OCI-LY3 (cell line): ENCODE data around the gene PRPF40B.

Source experiments
- H2AFZ ChIP-seq: fragments of 200-600, 300-600 bp; shearing (Covaris generic); 2 replicates; pipeline ENCODE4 v1.6.0; 2014; ENCODE audit warnings: antibody characterized with exemption, low read depth, low read length
- H3K27ac ChIP-seq: fragments of 200-600, 300-600 bp; sonication (generic); 2 replicates; pipeline ENCODE4 v1.5.1; 2014; ENCODE audit warnings: mild to moderate bottlenecking, low read length, moderate library complexity, mixed read lengths
- H3K27me3 ChIP-seq: fragments of 200-600, 300-600 bp; sonication (generic); 2 replicates; pipeline ENCODE4 v1.6.1; 2014; ENCODE audit warnings: low read depth, low read length, mixed read lengths
- H3K36me3 ChIP-seq: fragments of 200-600, 300-600 bp; sonication (generic); replicated peaks from 2 replicates; pipeline ENCODE3; 2014; ENCODE audit warnings: low read depth, low read length, mixed read lengths
- H3K4me1 ChIP-seq: fragments of 300-600, 200-600 bp; sonication (generic); 2 replicates; pipeline ENCODE4 v1.6.1; 2014; ENCODE audit warnings: low read length, mixed read lengths
- H3K4me2 ChIP-seq: fragments of 200-600, 300-600 bp; sonication (generic); 2 replicates; pipeline ENCODE4 v1.6.1; 2014; ENCODE audit warnings: low read length, mixed read lengths
- H3K4me3 ChIP-seq: fragments of 300-600, 200-600 bp; sonication (generic); 2 replicates; pipeline ENCODE4 v1.5.1; 2014; ENCODE audit warnings: antibody characterized with exemption, mild to moderate bottlenecking, low read length, moderate library complexity
- H3K79me2 ChIP-seq: fragments of 300-600, 200-600 bp; shearing (Covaris generic); 2 replicates; pipeline ENCODE4 v1.6.1; 2014; ENCODE audit warnings: mild to moderate bottlenecking, low read length, mixed read lengths
- H3K9ac ChIP-seq: fragments of 300-600, 200-600 bp; shearing (Covaris generic); 2 replicates; pipeline ENCODE4 v1.6.0; 2014; ENCODE audit warnings: mild to moderate bottlenecking, low read length, moderate library complexity
- H3K9me3 ChIP-seq: fragments of 200-600, 300-600 bp; shearing (Covaris generic); 2 replicates; pipeline ENCODE4 v1.6.1; 2014; ENCODE audit warnings: low read length, mixed read lengths; ENCODE audit not compliant: insufficient read depth
- H4K20me1 ChIP-seq: fragments of 200-600, 300-600 bp; sonication (generic); 2 replicates; pipeline ENCODE4 v1.6.1; 2016; ENCODE audit warnings: low read length, mixed read lengths; ENCODE audit not compliant: insufficient read depth
- EZH2phosphoT487 ChIP-seq: fragments of 200-600 bp; shearing (Covaris generic); IDR thresholded peaks from 2 replicates; pipeline ENCODE4 v1.6.1; 2018; ENCODE audit warnings: antibody characterized with exemption, mixed run types, low read depth
- TF ChIP-seq, protein P1 (sequence below): fragments of 200-600, 300-600 bp; sonication (generic); IDR thresholded peaks from 2 replicates; pipeline ENCODE4 v1.5.1; 2014; ENCODE audit warnings: antibody characterized with exemption, low read length, low read depth

PRPF40B gene

DNA sequence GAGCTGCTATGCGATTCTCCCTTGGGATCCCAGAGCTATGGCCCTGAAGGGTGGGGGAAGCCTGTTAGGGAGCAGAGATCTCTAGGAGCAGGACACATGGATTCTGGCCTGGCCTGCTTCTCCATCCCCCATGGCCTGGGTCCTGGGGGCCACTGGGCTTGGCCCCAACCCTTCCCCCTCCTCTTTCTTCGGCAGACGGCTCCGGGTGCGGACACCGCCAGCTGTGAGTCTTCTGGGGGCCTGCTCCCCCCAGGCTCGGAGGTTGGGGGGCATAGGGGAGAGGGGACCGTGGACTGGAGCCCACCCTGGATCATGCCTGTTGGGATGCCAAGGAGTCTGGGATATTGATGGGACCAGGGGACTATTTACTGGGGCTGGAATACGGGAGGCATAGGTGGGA, 9.0 kb downstream of the PRPF40B start:
- no peak for TF ChIP-seq EZH2phosphoT487
- TF ChIP-seq, protein P1, sequence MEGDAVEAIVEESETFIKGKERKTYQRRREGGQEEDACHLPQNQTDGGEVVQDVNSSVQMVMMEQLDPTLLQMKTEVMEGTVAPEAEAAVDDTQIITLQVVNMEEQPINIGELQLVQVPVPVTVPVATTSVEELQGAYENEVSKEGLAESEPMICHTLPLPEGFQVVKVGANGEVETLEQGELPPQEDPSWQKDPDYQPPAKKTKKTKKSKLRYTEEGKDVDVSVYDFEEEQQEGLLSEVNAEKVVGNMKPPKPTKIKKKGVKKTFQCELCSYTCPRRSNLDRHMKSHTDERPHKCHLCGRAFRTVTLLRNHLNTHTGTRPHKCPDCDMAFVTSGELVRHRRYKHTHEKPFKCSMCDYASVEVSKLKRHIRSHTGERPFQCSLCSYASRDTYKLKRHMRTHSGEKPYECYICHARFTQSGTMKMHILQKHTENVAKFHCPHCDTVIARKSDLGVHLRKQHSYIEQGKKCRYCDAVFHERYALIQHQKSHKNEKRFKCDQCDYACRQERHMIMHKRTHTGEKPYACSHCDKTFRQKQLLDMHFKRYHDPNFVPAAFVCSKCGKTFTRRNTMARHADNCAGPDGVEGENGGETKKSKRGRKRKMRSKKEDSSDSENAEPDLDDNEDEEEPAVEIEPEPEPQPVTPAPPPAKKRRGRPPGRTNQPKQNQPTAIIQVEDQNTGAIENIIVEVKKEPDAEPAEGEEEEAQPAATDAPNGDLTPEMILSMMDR = no peak
- Histone ChIP-seq H4K20me1 (no peaks in the 10 kb centered on the region), H3K4me1 (peaks cover 5% of the 10 kb centered on the region), H3K9me3 (no peaks in the 10 kb centered on the region), H3K4me2 (no peak overlapping the region), H2AFZ (no peak overlapping the region), H3K9ac (no peak overlapping the region), H3K27ac (no peak overlapping the region), H3K79me2 (no peaks in the 10 kb centered on the region), H3K36me3 (no peaks in the 10 kb centered on the region), H3K4me3 (no peak overlapping the region), H3K27me3 (no peaks in the 10 kb centered on the region)

DNA sequence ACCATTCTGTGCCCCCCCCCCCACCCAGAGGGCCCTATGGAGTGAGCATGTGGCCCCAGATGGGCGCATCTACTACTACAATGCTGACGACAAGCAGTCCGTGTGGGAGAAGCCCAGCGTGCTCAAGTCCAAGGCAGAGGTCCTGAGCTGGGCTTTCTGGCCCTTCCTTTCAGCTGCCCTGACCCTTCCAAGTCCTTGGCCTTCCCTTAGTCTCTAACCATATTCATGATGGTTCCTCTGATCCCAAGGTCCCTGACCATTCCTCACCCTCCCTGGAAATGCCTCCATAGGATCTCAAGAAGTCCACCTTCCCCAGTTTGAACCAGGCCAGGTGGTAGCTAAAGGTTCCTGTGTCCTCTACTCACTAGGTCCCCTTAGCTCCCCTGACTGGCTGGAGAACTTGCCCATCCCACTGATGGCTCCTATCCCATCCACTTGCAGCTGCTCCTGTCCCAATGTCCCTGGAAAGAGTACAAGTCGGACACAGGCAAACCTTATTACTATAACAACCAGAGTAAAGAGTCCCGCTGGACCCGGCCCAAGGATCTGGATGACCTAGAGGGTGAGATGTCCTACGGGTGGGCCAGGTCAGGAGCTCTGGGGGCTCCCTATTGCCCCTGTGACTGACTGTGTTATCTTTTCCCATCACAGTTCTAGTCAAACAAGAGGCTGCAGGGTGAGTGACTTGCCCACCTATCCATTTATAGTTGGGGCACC, 9.8 kb downstream of the PRPF40B start:
- no peak overlapping the region for H3K9ac ChIP-seq
- no peaks in the 10 kb centered on the region for H4K20me1 ChIP-seq
- H3K36me3 ChIP-seq = peaks cover 3% of the 10 kb centered on the region
- H3K4me2 ChIP-seq = no peak overlapping the region
- H2AFZ ChIP-seq = no peak overlapping the region
- no peaks in the 10 kb centered on the region for H3K27me3 ChIP-seq
- no peak for TF ChIP-seq EZH2phosphoT487
- TF ChIP-seq, protein P1 = no peak
- H3K4me1 ChIP-seq = peaks cover 5% of the 10 kb centered on the region
- H3K4me3 ChIP-seq = no peak overlapping the region
- H3K79me2 ChIP-seq = no peaks in the 10 kb centered on the region
- H3K27ac ChIP-seq = no peak overlapping the region
- no peaks in the 10 kb centered on the region for H3K9me3 ChIP-seq

DNA sequence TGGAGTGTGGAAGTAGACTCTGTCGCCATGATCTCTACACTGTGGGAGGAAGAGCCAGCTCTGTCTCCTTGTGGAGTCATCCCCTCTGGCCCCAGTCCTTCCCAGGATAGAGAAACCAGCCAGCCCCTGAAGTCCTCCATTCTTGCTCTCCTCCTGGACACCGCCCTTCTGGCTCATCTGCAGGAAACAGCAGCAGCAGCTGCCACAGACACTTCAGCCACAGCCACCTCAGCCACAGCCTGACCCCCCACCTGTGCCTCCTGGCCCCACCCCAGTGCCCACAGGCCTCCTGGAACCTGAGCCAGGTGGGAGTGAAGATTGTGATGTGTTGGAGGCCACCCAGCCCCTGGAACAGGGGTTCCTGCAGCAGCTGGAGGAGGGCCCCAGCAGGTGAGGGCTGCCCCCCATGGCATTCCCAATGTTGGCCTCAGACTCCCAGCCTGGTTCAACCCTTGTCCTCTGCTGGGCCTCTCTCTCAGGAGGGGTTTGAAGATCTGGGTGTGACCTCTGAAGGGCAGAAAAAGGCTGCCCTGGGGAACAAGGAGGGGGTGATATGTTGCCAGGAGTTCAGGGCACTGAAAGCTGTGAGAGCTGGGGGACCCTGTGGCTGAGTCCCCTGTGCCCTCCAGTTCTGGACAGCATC, 10.5 kb downstream of the PRPF40B start:
- H3K27ac ChIP-seq = no peak overlapping the region
- TF ChIP-seq, protein P1 = no peak
- no peak for TF ChIP-seq EZH2phosphoT487
- no peak overlapping the region for H3K9ac ChIP-seq
- no peaks in the 10 kb centered on the region for H3K27me3 ChIP-seq
- no peak overlapping the region for H2AFZ ChIP-seq
- no peaks in the 10 kb centered on the region for H3K9me3 ChIP-seq
- H3K4me2 ChIP-seq = no peak overlapping the region
- no peaks in the 10 kb centered on the region for H3K79me2 ChIP-seq
- H4K20me1 ChIP-seq = no peaks in the 10 kb centered on the region
- peaks cover 8% of the 10 kb centered on the region for H3K36me3 ChIP-seq
- H3K4me3 ChIP-seq = no peak overlapping the region
- peaks cover 5% of the 10 kb centered on the region for H3K4me1 ChIP-seq

DNA sequence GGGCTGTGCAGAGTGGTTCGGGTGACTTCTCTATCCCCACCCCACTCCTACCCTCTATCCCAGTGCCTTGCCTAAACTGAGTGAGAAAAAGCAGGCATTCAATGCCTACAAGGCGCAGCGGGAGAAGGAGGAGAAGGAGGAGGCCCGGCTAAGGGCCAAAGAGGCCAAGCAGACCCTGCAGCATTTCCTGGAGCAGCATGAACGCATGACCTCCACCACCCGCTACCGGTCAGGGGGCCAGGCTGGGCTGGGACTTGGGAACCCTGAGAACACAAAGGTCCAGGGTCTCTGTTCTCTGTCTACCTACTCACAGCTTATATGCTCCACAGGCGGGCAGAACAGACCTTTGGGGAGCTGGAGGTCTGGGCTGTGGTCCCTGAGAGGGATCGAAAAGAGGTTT, 11.7 kb downstream of the PRPF40B start:
- H4K20me1 ChIP-seq = no peaks in the 10 kb centered on the region
- H3K4me1 ChIP-seq = peaks cover 15% of the 10 kb centered on the region
- H3K27me3 ChIP-seq = no peaks in the 10 kb centered on the region
- H2AFZ ChIP-seq = no peak overlapping the region
- peaks cover 8% of the 10 kb centered on the region for H3K36me3 ChIP-seq
- H3K4me2 ChIP-seq = no peak overlapping the region
- H3K9ac ChIP-seq = no peak overlapping the region
- no peak for TF ChIP-seq EZH2phosphoT487
- TF ChIP-seq, protein P1 = no peak
- H3K27ac ChIP-seq = no peak overlapping the region
- no peaks in the 10 kb centered on the region for H3K9me3 ChIP-seq
- H3K4me3 ChIP-seq = no peak overlapping the region
- H3K79me2 ChIP-seq = no peaks in the 10 kb centered on the region
